Myocyte (in vitro differentiated cells): ENCODE data around the gene TRIM15. TPM values are rescaled to one million over a fixed set of nuclear protein-coding genes. Genes with fewer than 3 reads are reported as not detected.
A peak's percentile ranks its signal among the peaks of the same experiment; 100 is the strongest.
"Not testable (repeated sequence)": the region's sequence is repeated elsewhere in the genome, so short reads cannot be mapped to it uniquely, and the experiment has no call there.

Experiments
- DNase-seq: peaks from one replicate; pipeline ENCODE4 v3.0.0-alpha.2; 2012; ENCODE audit warnings: low read depth
- total RNA-seq: library from RNA; depleted of rRNA; stranded (reverse); fragments of >200 nt; gene quantifications from 2 replicates; pipeline ENCODE4 v1.2.3, GENCODE V29; 2014

The TRIM15 gene
- total RNA-seq, 1 donor from 2014 or later: not detected

DNA sequence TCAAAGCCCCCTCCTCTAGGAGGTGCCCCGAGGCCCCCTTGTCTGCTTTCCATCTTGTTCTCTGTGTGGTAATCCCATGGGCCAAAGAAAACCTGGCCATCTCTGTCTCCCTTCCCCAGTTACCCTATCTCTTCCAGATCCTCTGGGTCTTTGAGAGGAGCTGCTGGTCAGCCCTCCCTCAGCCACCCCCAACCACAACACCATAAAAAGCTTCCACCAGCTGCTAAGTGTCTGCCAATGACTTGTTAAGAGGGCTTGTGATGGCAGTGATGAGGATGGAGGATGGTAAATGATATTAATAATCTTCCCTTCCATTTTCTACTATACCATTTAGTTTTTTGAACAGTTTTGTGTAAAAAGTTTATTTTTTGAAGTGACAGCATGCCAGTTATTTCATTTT lies 32.6 kb downstream of the TRIM15 start:
- DNase-seq: peak; percentile 63

DNA sequence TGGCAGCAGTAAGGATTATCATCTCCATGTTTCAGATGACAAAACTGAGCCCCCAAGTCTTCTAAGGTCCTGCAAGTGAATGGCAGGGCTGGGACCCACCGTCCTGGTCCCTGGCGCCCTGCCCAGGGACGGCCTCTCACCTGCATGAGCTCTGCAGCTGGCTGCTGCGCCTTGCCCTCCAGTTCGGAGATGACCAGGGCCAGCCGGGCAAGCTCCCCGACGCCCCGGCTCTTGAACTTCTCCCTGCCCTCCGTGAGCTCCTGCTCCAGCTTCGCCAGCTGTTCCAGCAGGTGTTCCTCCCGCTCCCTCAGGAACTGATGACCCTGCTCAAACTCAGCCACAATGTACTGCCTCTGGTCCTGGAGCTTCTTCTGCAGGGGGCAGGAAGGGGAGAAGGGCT lies 33.0 kb downstream of the TRIM15 start:
- no peak for DNase-seq

DNA sequence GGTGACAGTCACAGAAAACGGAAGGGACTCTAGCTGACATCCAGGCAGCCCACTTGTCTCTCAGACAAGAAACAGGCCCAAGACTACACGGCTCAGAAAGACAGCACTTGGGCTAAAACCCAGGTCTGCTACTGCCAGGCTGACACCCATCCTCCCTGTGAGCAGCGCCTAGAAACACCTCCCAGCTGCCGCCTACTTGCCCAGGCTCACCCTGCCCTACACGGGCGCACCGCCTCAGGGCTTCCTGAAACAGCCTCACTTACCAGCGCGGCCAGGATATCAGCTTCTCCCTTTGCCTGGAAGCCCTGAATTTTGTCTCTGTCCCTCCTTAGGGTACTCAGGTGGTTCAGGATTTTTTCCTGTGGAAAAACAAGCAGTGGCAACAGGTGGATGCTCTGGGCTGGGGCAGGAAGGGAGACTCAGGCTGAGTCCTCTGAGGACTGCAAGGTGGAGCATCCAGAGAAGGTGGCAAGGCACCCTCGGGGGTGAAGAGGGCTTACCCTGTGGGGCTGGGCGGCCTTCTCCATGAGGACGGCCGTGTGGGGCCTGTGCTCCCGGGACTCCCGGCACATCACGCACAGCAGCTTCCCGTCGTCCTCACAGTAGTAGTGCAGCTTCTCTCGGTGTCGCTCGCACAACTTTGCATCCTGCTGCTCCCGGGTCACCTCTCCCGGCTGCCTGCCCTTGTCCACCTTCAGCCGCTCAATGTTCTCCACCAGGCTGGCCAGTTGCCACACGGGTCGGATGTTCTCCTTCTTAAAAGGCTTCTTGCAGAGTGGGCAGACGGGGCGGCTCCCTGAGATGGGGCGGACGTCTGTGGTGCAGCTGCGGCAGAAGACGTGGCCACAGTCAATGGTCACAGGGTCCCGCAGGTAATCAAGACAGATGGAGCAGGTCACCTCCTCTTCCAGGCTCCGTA lies 35.1 kb downstream of the TRIM15 start:
- no peak for DNase-seq

DNA sequence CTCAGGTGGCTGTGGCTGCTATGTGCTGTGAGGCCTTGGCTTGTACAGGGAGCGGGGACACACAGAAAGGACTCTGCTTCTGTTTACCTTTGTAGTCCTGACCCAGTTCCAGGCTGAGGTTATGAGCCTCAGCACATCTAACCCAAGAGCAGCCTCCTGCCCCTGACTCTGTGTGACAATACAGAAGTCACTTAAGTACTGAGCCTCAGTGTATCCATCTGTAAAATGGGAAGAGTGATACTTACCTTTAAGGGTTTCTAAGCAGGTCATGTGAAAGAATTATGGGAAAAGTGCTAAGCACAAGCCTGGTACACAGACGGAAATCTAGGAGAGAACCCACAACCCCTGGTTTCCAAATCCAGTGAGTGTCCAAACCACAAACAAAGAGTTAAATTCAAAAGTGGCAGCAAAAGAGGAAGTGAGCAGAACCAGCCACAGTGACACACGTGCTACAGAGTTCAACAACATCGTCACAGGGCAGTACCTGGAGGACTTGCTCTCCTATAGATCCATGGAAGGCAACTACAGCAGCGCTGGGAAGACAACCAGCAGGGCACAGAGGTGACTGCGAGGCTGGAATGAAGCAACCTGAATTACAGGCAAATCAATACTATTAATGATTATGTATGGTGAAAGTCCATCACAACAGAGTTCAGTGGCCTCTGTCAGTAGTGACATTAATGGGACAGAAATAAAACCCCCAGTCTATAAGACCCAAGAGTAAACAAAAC lies 37.4 kb downstream of the TRIM15 start:
- DNase-seq: no peak

DNA sequence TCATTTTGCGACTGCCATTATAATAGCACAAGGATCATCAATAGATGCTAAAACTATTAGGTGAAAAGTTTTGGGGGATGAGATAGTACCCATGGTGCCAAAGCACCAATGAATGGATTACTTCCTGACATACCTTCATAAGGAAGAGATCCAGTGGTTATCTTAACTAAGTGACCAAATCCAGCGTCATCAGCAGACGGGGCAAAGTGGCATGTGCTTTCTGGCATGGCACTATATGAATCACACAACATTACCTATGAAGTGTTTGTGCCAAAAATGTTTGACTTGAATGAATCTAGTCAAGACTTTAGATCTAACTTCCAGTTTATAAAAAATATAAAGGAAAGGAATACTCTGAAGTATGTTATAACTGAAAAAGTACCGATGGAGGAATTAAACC lies 39.0 kb downstream of the TRIM15 start:
- no peak for DNase-seq

DNA sequence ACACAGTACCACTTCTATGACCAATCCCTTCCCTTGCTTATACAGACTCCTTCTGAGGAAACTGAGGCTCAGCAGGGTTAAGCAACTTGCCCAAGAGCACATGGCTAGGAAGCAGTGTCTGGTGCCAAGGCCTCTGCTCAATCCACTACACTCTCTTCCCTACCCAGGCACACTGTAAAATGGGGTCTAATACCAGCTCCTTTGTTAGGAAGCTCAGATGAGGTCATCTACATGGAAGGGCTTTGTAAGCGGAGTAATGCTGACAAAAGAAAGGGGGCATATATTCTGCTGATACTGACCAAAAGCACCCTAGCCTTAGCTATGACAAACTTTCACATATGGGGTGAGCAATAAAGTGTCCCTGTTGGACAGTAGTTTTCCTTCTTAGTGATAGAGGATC lies 40.8 kb downstream of the TRIM15 start:
- no peak for DNase-seq

DNA sequence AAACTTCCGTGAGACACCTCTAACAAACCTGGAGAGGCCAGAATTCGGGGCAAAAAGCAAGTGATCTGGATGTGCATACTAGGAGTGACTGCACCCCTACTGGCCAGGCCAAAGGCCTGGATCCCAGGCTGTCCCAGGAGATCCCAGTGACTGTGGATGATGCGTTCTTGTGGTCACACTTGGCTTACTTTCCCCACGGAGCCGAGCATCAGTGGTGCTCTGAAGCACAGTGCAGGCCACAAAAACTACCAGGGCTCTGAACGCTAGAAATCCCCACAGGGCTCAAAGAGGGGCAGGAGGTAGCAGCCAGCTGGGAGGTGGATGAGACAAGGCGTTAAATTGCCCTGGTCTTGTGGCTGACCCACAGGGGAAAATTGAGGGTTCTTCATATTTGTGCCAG lies 42.8 kb downstream of the TRIM15 start:
- peak; percentile 77 for DNase-seq

DNA sequence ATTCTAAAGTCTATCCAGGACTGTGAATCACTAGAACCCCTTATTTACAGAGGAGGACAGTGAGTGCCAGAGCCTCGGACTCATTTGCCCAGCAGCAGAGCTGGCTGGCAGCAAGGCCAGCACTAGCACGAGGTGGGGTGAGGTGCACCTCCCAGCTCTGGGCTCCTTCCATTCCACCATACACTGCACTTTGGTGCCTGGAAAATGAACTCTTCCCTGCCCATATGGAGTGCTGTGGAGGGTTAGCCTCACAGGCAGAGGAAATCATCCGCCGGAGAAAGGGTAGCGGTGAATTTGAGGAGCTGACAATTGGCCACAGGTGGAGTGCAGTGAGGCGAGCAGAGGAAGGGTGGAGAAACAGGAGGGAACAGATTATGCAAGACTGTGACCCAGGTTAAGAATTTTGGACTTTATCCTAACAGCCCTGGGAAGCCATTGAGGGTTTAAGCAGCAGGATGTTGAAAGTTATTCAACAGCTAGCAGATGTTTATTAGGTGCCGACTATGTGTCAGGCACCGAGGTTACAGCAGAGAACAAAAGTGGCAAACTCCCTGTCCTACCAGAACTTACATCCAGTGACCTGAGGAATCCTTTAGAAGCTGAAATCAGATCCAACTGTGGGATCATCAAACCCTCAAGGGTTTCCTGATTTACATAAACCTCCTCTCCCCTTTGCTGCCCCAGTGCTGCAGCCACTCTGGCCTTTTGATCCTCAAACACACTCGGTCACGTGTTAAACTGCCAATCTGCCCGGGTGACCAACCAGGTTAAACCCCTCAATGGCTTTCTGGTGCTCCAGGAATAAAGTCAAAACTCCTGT lies 43.7 kb downstream of the TRIM15 start:
- no peak for DNase-seq

DNA sequence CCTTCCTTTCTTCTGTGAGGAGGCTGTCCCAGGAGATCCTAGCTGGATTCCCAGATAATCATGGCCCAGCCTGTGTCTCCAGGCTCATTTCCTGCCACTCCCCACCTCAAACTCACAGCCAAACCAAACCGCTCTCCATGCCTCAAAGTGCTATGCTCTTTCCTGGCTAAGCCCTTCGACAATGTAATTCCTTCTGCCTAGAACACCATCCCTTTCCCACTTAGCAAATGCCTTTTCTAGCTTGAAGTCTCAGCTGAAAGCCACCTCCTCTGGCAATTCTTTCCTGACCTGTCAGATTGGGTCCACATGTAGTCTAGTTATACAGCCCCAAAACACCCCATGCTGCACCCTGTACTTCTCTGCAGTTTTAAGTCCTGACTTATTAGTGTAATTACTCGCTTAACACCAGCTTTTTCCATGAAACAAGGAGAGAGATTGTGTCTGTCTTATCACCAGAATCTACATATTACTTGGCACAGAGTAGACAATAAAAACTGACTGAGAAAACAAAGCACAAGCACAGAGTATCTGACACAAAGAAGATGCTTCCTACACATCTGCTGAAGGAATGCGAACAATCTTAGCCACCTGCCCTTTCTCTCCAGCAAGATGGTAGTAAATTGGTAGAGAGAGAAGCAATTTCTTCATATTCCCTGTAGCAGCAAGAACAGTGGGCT lies 44.4 kb downstream of the TRIM15 start:
- DNase-seq: no peak

DNA sequence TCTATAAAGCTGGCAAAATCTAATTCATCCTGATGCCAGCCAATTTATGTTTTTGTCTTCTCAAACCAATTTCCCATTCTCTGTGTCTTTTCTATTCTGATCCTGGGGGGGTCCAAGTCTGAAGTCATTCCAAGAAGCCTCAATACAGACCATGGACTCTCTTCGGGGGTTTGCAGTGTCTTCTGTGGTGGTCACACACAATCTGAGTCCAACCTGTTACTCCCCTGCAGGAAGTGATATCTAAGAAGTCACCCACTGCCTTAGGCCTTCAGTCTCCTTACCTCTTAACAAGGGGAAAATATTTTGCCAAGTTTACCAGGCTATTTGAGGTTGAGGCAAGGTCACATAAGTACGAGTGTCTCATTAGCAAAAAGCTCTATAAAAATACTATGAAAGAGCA lies 48.0 kb downstream of the TRIM15 start:
- no peak for DNase-seq

DNA sequence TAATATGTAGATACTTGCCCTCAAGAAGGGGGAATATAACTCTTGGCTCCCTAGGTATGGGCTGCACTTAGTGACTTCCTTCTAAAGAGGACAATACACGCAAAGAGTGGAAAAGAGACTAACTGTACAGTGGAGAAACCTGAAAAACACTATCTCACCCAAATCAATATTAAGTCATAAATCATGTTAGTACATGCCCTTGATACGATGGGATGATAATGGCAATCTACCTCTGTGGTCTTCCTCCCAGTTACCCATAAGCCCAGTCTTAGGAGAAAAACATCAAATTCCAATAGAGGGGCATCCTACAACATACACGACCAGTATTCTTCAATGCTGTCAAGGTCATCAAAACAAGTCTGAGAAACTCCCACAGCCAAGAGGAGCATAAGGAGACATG lies 48.6 kb downstream of the TRIM15 start:
- no peak for DNase-seq

DNA sequence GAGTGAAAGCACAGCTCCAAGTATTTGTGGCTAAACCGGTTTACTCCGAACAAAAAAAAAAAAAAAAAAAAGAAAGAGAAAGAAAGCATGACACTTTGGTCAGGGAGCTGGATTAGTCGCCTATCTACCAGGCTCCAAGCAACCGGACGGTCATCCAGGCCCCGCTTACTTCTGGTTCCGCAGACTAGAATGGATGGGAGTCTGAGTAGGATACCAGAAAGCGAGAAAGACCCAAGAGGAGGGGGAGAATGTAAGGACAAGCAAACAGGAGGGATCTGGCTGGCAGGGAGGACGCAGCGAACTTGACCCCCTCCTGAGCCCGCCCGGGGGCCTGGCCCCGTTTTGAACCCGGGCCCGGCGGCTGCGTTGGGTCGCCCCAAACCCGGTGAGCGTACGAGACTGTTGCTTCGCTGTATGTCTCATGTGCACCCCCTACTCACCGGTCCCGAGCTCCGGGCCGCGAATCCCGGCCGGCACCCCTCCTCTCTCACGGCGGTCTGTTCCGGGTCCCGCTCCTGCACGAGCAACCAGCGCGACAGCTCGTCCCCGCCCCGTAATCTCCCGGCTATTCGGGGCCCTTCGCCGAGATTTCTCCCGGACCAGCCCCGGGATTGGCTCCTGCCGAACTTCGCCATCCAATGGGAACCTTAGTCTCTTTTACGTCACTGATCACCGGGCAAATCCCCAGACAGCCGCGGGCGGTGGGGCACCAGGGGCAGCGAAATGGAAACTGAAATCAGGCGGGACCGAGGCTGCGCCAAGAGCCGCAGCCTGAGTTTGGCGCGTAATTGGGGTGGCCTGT lies 49.7 kb downstream of the TRIM15 start, which contains the start of gene TRIM26:
Gene TRIM26 (minus strand): TSS at position 542 of the 802 bp plus-strand sequence. CDS start 14,303 bp downstream, outside the sequence.
- DNase-seq: peak; percentile 98

DNA sequence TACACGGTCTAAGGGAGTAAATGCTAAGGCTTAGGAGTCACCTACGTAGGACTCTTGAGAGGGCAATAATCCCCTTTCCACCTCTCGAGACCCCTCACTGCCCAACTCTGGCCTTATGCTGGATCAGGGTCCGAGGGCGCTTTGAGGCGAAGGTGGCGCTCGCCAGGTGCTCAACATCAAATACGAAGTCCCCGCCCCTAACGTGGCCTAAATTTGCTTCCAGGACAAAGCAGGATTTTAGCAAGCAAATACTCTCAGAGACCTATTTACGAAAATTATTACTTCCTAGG lies 50.3 kb downstream of the TRIM15 start:
- DNase-seq: no peak

DNA sequence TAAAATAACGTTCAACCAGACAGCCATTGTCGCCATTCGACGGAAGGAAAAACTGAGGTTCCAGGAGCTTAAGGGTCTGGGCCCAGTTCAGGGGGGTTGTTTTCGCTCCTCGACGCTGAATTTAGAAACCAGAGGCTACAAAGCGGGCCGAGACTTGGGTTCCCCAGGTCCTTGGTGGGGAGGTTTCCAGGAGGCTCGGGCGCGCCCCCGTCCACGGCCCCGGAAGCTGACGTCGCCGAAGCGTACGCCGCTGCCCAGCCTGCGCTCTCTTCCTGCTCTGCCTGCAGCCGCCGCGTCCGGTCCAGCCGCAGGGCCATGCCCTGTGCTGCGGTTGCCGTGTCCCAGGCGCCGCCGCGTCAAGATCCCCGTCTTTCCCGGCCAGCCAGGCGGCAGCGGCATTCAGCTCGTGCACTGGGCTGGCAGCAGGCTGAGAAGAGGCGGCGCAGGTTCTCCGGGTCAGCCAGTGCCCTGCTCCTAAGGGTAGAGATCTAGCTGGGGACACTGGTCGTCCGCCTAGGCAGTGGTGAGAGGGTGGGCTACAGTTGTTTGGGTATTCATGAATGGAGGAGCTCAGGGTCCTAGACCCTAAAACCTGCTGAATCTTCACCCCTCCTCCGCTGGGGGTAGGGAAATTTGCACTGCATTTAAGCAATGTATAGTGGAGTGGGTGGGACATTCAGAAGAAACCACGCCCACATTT lies 50.8 kb downstream of the TRIM15 start:
- peak; percentile 73 for DNase-seq

DNA sequence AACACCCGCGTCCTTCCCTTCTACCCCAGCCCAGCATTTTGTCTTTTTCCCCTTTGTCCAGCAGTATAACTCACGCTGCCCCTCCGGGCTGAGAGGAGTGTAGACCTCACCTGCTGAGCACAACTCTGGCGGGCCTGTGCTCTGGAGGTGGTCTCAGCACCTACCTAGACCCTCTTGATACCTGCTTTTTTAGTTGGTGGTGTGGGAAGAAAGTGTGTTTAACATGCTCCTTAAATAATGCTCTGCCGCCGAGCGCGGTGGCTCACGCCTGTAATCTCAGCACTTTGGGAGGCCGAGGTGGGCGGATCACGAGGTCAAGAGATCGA lies 51.3 kb downstream of the TRIM15 start:
- no peak for DNase-seq

DNA sequence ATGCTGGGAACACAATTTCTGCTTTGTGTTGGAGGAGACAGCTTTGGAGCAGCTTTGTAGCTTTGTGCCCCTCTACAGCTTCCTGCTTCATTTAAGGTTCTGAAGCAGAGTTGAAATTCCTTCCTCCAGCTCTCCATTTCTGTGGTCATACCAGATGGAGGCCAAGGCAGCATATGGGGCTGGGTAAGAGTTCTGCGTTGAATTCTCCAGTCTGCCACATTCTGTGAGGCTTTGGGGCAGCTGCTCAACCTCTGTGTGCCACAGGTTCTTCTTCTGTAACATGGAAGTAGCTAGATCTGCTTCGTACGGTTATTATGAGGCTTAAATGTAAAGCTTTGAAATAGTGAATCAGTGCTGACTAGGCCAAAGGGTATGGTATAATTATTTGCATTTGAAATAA lies 52.8 kb downstream of the TRIM15 start:
- no peak for DNase-seq

DNA sequence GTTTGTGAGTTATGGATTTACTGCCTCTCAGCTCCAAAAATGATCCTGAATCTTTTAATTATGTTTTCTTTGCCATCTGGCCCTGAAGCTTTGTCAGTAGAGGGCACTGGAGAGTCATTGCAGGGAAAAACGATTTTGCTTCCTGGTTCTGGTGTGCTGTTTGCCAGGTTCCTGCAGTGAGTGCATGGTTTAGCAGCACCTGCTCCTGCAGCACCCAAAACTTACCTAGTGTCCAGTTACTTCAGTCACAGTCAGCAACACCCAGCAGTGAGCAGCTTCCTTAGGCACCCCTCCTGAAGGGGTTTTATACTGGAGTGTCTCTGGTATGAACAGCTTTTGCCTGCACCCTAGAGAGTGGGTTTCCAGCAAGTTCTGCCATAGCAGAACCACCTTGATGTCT lies 55.9 kb downstream of the TRIM15 start:
- DNase-seq: peak; percentile 69

DNA sequence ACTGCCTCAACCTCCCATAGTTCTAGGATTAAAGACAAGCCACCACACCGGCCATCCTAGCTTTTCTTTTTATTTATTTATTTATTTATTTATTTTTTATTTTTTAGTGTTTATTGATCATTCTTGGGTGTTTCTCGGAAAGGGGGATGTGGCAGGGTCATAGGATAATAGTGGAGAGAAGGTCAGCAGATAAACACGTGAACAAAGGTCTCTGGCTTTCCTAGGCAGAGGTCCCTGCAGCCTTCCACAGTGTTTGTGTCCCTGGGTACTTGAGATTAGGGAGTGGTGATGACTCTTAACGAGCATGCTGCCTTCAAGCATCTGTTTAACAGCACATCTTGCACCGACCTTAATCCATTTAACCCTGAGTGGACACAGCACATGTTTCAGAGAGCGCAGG lies 58.0 kb downstream of the TRIM15 start:
- not testable (repeated sequence) for DNase-seq

DNA sequence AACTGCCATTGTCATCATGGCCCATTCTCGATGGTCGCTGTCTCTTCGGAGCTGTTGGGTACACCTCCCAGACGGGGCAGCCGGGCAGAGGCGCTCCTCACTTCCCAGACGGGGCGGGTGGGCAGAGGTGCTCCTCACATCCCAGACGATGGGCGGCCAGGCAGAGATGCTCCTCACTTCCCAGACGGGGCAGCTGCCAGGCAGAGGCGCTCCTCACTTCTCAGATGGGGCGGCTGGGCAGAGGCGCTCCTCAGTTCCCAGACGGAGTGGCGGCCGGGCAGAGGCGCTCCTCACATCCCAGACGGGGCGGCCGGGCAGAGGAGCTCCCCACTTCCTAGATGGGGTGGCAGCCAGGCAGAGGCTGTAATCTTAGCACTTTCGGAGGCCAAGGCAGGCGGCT lies 58.6 kb downstream of the TRIM15 start:
- DNase-seq: not testable (repeated sequence)
